HepG2 (cell line): ENCODE results near the gene ANAPC2. TPM values are rescaled to one million over a fixed set of nuclear protein-coding genes. Genes with fewer than 3 reads are reported as not detected.
A peak's percentile ranks its signal among the peaks of the same experiment; 100 is the strongest.

Source experiments
- ATAC-seq: fragments of 200-7000 bp; cut with Tn5 transposase; 3 replicates; pipeline ENCODE4 v1.9.1; 2020; ENCODE audit warnings: mild to moderate bottlenecking, moderate library complexity
- BruUV-seq: library from RNA; stranded (reverse); fragments of 400-500 nt; replicated peaks from 2 replicates; lab custom pipeline; 2021; lab: Mats Ljungman, UMichigan
- CTCF ChIA-PET: fragments of 300-600 bp; formaldehyde crosslinking; extraction: SDS; loops from one replicate; lab custom pipeline; 2021; ENCODE audit warnings: low total read pairs, inconsistent platforms, low intra/inter-chr PET ratio; lab: Yijun Ruan, JAX
- POLR2A ChIA-PET: fragments of 350-600 bp; sonication (Branson Sonifier 250); formaldehyde crosslinking; loops from one replicate; lab custom pipeline; 2020; ENCODE audit warnings: antibody characterized with exemption, inconsistent platforms; lab: Yijun Ruan, JAX
- DNase-seq: peaks from one replicate; pipeline ENCODE4 v3.0.0-alpha.2; 2015; ENCODE audit warnings: low spot score
- FAIRE-seq: peaks from 3 replicates; lab custom pipeline; 2011; peaks lifted over from hg19 to GRCh38; lab: Jason Lieb, UNC
- H2AFZ ChIP-seq: one replicate; pipeline ENCODE4 v1.6.1; 2011; ENCODE audit warnings: low read length, inconsistent platforms
- H3K27ac ChIP-seq: fragments of 300-600 bp; 3 replicates; pipeline ENCODE4 v1.8.0; 2011; ENCODE audit warnings: mixed run types, mild to moderate bottlenecking, mixed read lengths, low read length, inconsistent platforms; ENCODE audit not compliant: insufficient read depth; ENCODE audit errors: extremely low read length
- H3K27me3 ChIP-seq, 2 experiments: fragments of 200-600 bp in 1 of 2; 2 replicates in 1 of 2; 3 replicates in 1 of 2; pipeline versions ENCODE4 v1.6.0 to v1.8.0; 2011; ENCODE audit warnings: low read length in 2 of 2, mild to moderate bottlenecking in 2 of 2, moderate library complexity in 2 of 2, inconsistent platforms in 1 of 2; ENCODE audit not compliant: insufficient read depth in 2 of 2, control insufficient read depth in 1 of 2
- H3K36me3 ChIP-seq, 2 experiments: fragments of 200-600 bp in 1 of 2; replicated peaks in 1 of 2; 2 replicates in 1 of 2; 3 replicates in 1 of 2; pipeline versions ENCODE4 v1.5.1 to v1.8.0; 2011; ENCODE audit warnings: low read length in 2 of 2, inconsistent platforms in 1 of 2; ENCODE audit not compliant: insufficient read depth in 2 of 2, control insufficient read depth in 1 of 2
- H3K4me1 ChIP-seq: 2 replicates; pipeline ENCODE4 v1.5.1; 2012; ENCODE audit warnings: low read length, inconsistent platforms; ENCODE audit not compliant: insufficient read depth
- H3K4me2 ChIP-seq: 2 replicates; pipeline ENCODE4 v1.6.0; 2011; ENCODE audit warnings: low read depth, low read length, inconsistent platforms
- H3K4me3 ChIP-seq, 3 experiments: fragments of 200-600 bp in 1 of 3; sonication (generic), shearing (Covaris generic) in 1 of 3; replicated peaks in 1 of 3; 2 replicates each; pipeline ENCODE4 v1.5.1; 2011 to 2016; ENCODE audit warnings: low read length in 3 of 3, inconsistent platforms in 2 of 3, low read depth in 2 of 3, mild to moderate bottlenecking in 2 of 3, control low read depth in 1 of 3, mixed read lengths in 1 of 3; ENCODE audit not compliant: insufficient read depth in 1 of 3
- H3K79me2 ChIP-seq: one replicate; pipeline ENCODE4 v1.6.1; 2011; ENCODE audit warnings: low read length, inconsistent platforms; ENCODE audit not compliant: insufficient read depth
- H3K9ac ChIP-seq: 2 replicates; pipeline ENCODE4 v1.6.0; 2011; ENCODE audit warnings: mild to moderate bottlenecking, low read depth, low read length, inconsistent platforms; ENCODE audit not compliant: insufficient read depth
- H3K9me3 ChIP-seq: 2 replicates; pipeline ENCODE4 v1.5.1; 2012; ENCODE audit warnings: mild to moderate bottlenecking, low read length
- H4K20me1 ChIP-seq: 2 replicates; pipeline ENCODE4 v1.6.0; 2011; ENCODE audit warnings: inconsistent platforms, mild to moderate bottlenecking, low read length, moderate library complexity; ENCODE audit not compliant: insufficient read depth
- CHCHD3 ChIP-seq: sonication (generic); formaldehyde crosslinking; IDR thresholded peaks from 2 replicates; pipeline ENCODE4 v1.8.0; 2022; ENCODE audit warnings: mild to moderate bottlenecking, missing genetic modification reagents, moderate library complexity
- EEA1 ChIP-seq: sonication (generic); formaldehyde crosslinking; IDR thresholded peaks from 2 replicates; pipeline ENCODE4 v1.5.1; 2020; ENCODE audit warnings: mild to moderate bottlenecking, missing genetic modification reagents, borderline replicate concordance
- FOSL1 ChIP-seq: sonication (generic); formaldehyde crosslinking; IDR thresholded peaks from 2 replicates; pipeline ENCODE4 v1.9.0; 2021; ENCODE audit warnings: missing genetic modification reagents, borderline replicate concordance
- GTF2F1 ChIP-seq: fragments of 150-350 bp; IDR thresholded peaks from 2 replicates; pipeline ENCODE4 v1.6.1; 2014; ENCODE audit warnings: low read length
- MED8 ChIP-seq: sonication (generic); formaldehyde crosslinking; IDR thresholded peaks from 2 replicates; pipeline ENCODE4 v1.8.1; 2023; ENCODE audit warnings: mild to moderate bottlenecking, missing genetic modification reagents; ENCODE audit not compliant: insufficient replicate concordance
- PRMT3 ChIP-seq: sonication (generic); formaldehyde crosslinking; IDR thresholded peaks from 2 replicates; pipeline ENCODE4 v1.8.1; 2022; ENCODE audit warnings: low read depth, mild to moderate bottlenecking, moderate library complexity, missing genetic modification reagents, borderline replicate concordance
- SCMH1 ChIP-seq: sonication (generic); formaldehyde crosslinking; IDR thresholded peaks from 2 replicates; pipeline ENCODE4 v1.9.0; 2021; ENCODE audit warnings: missing genetic modification reagents, mild to moderate bottlenecking, borderline replicate concordance
- SNAPC2 ChIP-seq: sonication (generic); formaldehyde crosslinking; IDR thresholded peaks from 2 replicates; pipeline ENCODE4 v1.8.1; 2022; ENCODE audit warnings: mild to moderate bottlenecking, missing genetic modification reagents
- SNRNP70 ChIP-seq: fragments of 200-400 bp; formaldehyde crosslinking; IDR thresholded peaks from 2 replicates; pipeline ENCODE4 v1.6.1; 2017; ENCODE audit warnings: mild to moderate bottlenecking, low read depth, low read length, moderate library complexity
- ZNF180 ChIP-seq: sonication (generic); formaldehyde crosslinking; IDR thresholded peaks from 2 replicates; pipeline ENCODE4 v1.4.0; 2020; ENCODE audit warnings: low read depth, missing genetic modification reagents, borderline replicate concordance
- ZNF33B ChIP-seq: sonication (generic); formaldehyde crosslinking; IDR thresholded peaks from 2 replicates; pipeline ENCODE4 v1.5.1; 2020; ENCODE audit warnings: mild to moderate bottlenecking, missing genetic modification reagents
- ZNF616 ChIP-seq: sonication (generic); formaldehyde crosslinking; IDR thresholded peaks from 2 replicates; pipeline ENCODE4 v1.5.0; 2020; ENCODE audit warnings: low read depth, mild to moderate bottlenecking, missing genetic modification reagents
- ZNF619 ChIP-seq: sonication (generic); formaldehyde crosslinking; IDR thresholded peaks from 2 replicates; pipeline ENCODE4 v1.4.0; 2020; ENCODE audit warnings: mild to moderate bottlenecking, missing genetic modification reagents
- WGBS: methylation state at CpG from one replicate; pipeline ENCODE4 v1.1.6; 2017; ENCODE audit warnings: low lambda C conversion rate; 5-methylcytosine and 5-hydroxymethylcytosine counted together
- in situ Hi-C: cut with HindIII; loops from 2 replicates; pipeline ENCODE4 v1.10.0; 2017; ENCODE audit warnings: low pct_unique_long_range_greater_than_20kb; ENCODE audit not compliant: extremely low pct_ligation_motif_present
- intact Hi-C: fragments of 100-400 bp; cut with micrococcal nuclease; formaldehyde crosslinking; loops from one replicate; pipeline ENCODE4 v1.10.0; 2022; ENCODE audit not compliant: unreplicated experiment
- polyA plus RNA-seq, 8 experiments: library from polyadenylated mRNA; depleted of rRNA in 3 of 8; stranded (reverse) in 7 of 8; unstranded in 1 of 8; fragments of >200 nt; fragmentation: Illumina TruSeq in 4 of 8; extraction: Trizol in 4 of 8; gene quantifications; 2 replicates each; pipeline versions ENCODE4 v1.2.1 to v1.2.3, GENCODE V29; 2011 to 2016; ENCODE audit warnings: low read depth in 4 of 8, missing spikeins in 1 of 8, mixed read lengths in 1 of 8; ENCODE audit not compliant: insufficient read depth in 1 of 8
- total RNA-seq, 5 experiments: library from RNA; depleted of rRNA; stranded (reverse); fragments of >200 nt; fragmentation: Illumina TruSeq; extraction: Trizol; gene quantifications; 2 replicates each; pipeline ENCODE4 v1.2.3, GENCODE V29; 2016; ENCODE audit warnings: low read depth in 1 of 5
- TF ChIP-seq, protein P1 (sequence below): IDR thresholded peaks from 2 replicates; pipeline ENCODE4 v1.6.1; 2016; ENCODE audit warnings: low read depth
- TF ChIP-seq, protein P2 (sequence below): IDR thresholded peaks from 2 replicates; pipeline ENCODE4 v1.6.1; 2016
- TF ChIP-seq, protein P3 (sequence below): sonication (generic); formaldehyde crosslinking; IDR thresholded peaks from 2 replicates; pipeline ENCODE4 v1.5.1; 2020; ENCODE audit warnings: mild to moderate bottlenecking, moderate library complexity, missing genetic modification reagents

ANAPC2 gene
- total and polyA plus RNA-seq, 2 of the 13 experiments (the other 11 are each of a cell fraction or from before 2014, with no cell fraction given), result 12.3 to 15.4 TPM

DNA sequence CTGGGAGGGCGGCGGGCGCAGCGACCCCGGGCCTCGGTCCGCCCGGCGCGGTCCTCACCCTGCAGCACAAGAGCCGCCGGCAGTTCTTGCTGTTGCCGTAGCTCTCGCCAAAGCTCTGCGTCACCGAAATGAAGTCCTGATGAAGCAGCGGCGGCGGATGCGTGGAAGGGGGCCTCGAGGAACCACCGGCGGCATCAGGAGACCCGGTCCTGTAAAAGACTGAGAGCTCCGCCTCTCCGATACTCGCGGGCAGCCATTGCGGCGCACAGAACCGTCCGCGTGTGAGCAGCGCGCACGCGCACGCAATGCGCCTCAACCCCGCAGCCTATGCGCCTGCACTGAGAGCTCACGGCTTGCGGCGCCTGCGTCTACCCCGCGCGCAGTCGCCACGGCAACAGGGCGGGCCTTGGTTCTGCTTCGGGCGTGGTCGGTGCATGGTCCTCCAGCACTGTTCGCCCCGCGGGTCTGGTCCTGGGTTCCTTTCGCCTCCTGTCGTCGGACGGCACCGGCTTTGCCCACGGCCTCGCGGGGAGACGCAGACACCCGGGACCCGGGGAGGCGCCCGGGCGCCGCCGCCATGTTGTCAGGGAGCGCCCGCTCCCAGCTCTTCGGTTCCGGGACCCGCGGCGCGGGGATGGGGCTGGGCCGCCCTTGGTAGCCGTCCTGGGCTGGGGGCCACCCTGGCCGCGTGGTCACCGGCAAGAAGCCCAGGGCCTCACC is 58.7 kb downstream of the ANAPC2 start:
- no TSS peak for BruUV-seq
- peak; percentile 95 for ATAC-seq
- CTCF ChIA-PET, result no interaction called here
- TF ChIP-seq ZNF180 (CRISPR knock-in tag) (no peak), ZNF619 (CRISPR knock-in tag) (peak; percentile 51; the same call in 1 of the 2 replicates), SCMH1 (CRISPR knock-in tag) (no peak), FOSL1 (CRISPR knock-in tag) (peak; percentile 16; the same call in 1 of the 2 replicates), CHCHD3 (CRISPR knock-in tag) (0 out of 2 replicates have a peak, but pooled peaks have one; percentile 47), EEA1 (CRISPR knock-in tag) (peak; percentile 81; the same call in 1 of the 2 replicates), MED8 (CRISPR knock-in tag) (no peak), SNAPC2 (CRISPR knock-in tag) (no peak), GTF2F1 (no peak), ZNF616 (CRISPR knock-in tag) (no peak), SNRNP70 (no peak), PRMT3 (CRISPR knock-in tag) (0 out of 2 replicates have a peak, but pooled peaks have one; percentile 59), ZNF33B (peak; percentile 46; the same call in 1 of the 2 replicates)
- TF ChIP-seq, protein P1, sequence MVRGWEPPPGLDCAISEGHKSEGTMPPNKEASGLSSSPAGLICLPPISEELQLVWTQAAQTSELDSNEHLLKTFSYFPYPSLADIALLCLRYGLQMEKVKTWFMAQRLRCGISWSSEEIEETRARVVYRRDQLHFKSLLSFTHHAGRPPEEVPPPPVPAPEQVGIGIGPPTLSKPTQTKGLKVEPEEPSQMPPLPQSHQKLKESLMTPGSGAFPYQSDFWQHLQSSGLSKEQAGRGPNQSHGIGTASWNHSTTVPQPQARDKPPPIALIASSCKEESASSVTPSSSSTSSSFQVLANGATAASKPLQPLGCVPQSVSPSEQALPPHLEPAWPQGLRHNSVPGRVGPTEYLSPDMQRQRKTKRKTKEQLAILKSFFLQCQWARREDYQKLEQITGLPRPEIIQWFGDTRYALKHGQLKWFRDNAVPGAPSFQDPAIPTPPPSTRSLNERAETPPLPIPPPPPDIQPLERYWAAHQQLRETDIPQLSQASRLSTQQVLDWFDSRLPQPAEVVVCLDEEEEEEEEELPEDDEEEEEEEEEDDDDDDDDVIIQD (CRISPR knock-in tag), result no peak
- TF ChIP-seq, protein P2, sequence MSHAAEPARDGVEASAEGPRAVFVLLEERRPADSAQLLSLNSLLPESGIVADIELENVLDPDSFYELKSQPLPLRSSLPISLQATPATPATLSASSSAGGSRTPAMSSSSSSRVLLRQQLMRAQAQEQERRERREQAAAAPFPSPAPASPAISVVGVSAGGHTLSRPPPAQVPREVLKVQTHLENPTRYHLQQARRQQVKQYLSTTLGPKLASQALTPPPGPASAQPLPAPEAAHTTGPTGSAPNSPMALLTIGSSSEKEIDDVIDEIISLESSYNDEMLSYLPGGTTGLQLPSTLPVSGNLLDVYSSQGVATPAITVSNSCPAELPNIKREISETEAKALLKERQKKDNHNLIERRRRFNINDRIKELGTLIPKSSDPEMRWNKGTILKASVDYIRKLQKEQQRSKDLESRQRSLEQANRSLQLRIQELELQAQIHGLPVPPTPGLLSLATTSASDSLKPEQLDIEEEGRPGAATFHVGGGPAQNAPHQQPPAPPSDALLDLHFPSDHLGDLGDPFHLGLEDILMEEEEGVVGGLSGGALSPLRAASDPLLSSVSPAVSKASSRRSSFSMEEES, result 0 out of 2 replicates have a peak, but pooled peaks have one; percentile 36
- TF ChIP-seq, protein P3, sequence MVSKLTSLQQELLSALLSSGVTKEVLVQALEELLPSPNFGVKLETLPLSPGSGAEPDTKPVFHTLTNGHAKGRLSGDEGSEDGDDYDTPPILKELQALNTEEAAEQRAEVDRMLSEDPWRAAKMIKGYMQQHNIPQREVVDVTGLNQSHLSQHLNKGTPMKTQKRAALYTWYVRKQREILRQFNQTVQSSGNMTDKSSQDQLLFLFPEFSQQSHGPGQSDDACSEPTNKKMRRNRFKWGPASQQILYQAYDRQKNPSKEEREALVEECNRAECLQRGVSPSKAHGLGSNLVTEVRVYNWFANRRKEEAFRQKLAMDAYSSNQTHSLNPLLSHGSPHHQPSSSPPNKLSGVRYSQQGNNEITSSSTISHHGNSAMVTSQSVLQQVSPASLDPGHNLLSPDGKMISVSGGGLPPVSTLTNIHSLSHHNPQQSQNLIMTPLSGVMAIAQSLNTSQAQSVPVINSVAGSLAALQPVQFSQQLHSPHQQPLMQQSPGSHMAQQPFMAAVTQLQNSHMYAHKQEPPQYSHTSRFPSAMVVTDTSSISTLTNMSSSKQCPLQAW, result peak; percentile 84

More for the DNA sequence above, 58.7 kb downstream of the ANAPC2 start:
- Histone ChIP-seq H3K4me2 (peak overlapping the region; percentile 98), H3K36me3 (no peaks in the 10 kb centered on the region), H3K9ac (peak overlapping the region; percentile 80), H3K27ac (peak overlapping the region; percentile 82), H3K27me3 (no peaks in the 10 kb centered on the region), H3K9me3 (no peaks in the 10 kb centered on the region), H3K79me2 (peaks cover 19% of the 10 kb centered on the region), H3K4me3 (peak overlapping the region; percentile 75 to 90 (median 85)), H2AFZ (no peak overlapping the region), H4K20me1 (peaks cover 5% of the 10 kb centered on the region; the same call in 1 of the 2 replicates), H3K4me1 (peaks cover 24% of the 10 kb centered on the region)
- whole genome bisulfite sequencing, result no CpG with 5 or more reads among the region's 86 CpGs
- in situ Hi-C loops (no loop called here), intact Hi-C loops (no loop called here)
- FAIRE-seq, result peak; percentile 86
- POLR2A ChIA-PET, result interaction anchor here (0.7 to 2.4 kb wide), 21 partner anchors 8 to 243 kb away, joined by 3 to 34 read pairs (median 4); partner anchors contain the start of genes ANAPC2, GRIN1, MAN1B1 and RNF208
- peak; percentile 81 for DNase-seq
